Measurements from ENCODE around the gene COL8A2.
A peak's percentile ranks its signal among the peaks of the same experiment; 100 is the strongest.

Gene COL8A2

DNA sequence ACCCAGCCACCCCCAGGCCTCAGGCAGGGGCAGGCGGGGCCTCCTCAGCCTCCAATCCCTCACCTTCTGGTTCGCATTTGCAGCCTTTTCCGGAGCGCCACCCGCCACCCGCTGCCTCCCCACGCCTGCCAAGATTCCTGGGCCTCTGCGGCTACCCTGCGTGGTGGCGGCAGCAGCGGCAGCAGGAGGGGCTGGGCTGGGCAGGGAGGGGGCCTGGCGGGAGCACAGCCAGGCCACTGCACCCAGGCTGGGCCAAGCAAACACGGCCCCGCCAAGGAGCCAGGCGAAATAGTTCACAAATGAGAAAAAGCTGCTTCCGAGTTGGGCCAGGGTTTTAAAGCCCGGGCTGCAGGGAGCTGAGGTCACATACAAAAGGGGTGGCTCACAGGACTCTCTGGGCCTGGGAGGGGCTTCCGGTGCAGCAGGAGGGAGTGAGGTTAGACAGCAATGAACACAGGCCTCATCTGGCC lies 9.8 kb downstream of the COL8A2 start:
- no peak for DNase-seq (ENCODE audit: low read depth in 2 of 3, low spot score in 1 of 3)

DNA sequence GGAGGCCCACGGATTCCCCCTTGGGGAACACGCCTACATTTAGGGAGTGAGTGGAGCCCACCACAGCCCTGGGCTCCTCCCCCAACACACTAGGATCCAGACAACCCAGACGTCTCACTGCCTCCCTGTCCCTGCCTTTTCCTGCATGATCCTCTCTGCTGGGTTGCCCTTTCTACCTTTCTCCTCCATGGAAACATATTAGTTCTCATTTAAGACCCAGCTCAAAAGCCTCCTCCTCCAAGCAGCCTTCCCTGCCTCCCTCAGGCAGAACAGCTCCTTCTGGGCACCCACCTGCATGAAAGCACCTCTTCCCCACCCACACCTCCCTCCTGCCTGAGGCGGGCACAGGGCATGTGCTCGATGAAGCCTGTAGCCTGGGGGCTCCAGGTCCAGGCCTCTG lies 10.7 kb downstream of the COL8A2 start:
- no peak for DNase-seq (ENCODE audit: low read depth in 2 of 3, low spot score in 1 of 3)

DNA sequence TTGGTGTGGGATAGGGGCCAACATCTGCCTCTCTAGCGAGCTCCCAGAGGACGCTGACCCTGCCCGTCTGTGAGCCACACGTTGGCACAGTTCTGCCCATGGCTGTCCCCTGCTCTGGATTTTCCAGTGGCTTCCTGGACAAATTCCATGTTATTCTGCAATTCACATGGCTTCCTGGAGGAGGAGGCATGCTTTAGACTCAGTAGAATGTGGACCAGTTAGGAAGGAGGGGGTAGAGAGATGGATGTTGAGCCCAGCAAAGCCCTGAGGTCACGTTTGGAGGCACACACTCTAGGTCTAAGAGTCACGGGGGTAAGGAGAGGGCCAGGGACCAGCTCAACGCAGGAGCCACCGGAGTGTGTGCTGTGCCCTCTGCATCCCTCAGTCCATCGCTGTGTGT lies 12.2 kb downstream of the COL8A2 start:
- DNase-seq (ENCODE audit: low read depth in 2 of 3, low spot score in 1 of 3) = no peak

DNA sequence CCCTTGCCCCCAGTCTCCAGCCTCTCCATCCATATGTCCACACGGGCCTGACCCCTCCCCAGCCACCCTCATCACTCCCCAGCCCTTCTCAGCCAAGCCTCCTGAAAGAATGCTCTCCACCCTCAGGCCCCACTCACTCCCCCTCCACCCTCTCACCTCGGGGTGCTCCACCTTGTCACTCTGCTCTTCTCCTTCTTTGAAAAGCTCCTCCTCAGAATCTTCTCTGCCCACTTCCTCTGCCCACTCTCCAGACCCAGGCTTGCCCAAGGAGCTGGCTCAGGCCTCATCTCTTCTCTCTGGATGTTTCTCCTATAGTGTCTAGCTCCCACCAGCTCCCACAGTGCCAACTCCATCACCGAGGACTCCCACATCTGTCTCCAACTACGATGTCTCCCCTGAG lies 13.9 kb downstream of the COL8A2 start:
- no peak for DNase-seq (ENCODE audit: low read depth in 2 of 3, low spot score in 1 of 3)

DNA sequence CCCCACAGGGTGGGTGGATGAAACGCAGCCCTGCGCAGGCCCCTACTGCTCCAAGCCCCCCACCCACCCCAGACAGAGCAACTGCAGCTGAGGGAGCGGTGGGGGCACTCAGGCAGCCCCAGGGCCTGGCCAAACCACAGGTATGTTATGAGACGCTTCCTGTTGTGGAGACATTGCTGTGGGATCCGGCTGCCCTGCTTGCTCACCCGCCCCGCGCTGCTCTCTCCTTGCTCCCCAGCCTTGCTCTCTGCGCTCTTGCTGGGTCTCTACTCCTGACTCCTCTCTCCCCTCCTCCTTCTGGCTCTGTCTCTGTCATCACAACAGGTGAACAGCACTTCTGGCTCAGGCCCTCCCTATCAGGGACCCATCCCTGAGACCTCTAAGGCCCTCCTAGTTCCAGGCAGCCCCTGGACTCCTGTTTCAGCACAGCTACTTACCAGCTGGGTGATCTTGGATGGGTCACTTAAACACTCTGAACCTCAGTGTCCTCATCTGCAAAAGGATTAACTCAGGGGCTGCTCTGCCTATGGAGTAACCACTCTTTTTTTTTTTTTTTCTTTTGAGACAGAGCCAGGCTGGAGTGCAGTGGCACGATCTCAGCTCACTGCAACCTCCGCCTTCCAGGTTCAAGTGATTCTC lies 15.9 kb downstream of the COL8A2 start:
- no peak for DNase-seq (ENCODE audit: low read depth in 2 of 3, low spot score in 1 of 3)

DNA sequence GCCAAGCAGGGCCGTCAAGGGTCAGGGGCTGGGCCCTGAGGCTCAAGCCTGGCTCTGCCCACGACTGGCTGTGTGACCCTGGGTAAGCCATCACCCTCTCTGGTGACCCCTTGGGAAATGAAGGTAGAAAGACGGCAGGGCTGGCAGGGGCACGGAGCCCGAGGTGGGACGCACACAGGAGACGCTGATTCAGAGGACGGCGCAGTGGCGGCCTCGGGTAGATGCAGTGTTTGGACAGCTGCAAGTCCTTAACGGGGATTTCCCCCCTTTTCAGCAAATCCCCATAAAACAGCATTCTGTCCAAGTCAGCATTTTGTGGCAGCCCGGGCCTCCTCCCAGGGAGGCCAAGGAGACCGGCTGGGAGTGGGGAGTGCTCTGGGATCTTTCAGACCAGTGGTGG lies 16.7 kb downstream of the COL8A2 start:
- no peak for DNase-seq (ENCODE audit: low read depth in 2 of 3, low spot score in 1 of 3)

GRCh38 chr1:36107394-36107793 lies 17.6 kb downstream of the COL8A2 start:
- DNase-seq (ENCODE audit: low read depth in 2 of 3, low spot score in 1 of 3) = no peak

DNA sequence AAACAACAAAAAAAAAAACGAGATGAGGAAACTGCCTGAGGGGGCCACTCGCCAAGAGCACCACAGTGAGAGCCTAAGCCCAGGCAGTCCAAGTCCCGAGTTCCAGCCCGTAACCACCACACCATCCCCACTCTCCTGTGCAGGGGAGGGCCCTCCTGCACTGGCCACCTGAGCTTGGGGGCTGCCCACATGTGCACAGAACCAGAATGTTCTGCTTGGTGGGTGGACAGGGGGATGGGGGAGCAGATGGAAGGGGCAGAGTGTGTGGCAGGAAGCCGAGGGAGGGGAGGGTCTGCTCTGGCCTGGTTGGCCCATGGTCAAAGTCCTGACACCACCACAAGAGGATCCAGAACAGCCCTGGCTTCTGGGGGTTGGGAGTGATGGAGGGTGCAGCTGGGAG lies 18.8 kb downstream of the COL8A2 start:
- no peak for DNase-seq (ENCODE audit: low read depth in 2 of 3, low spot score in 1 of 3)

GRCh38 chr1:36101546-36101945 lies 23.5 kb downstream of the COL8A2 start:
- no peak for DNase-seq (ENCODE audit: low read depth in 2 of 3, low spot score in 1 of 3)

DNA sequence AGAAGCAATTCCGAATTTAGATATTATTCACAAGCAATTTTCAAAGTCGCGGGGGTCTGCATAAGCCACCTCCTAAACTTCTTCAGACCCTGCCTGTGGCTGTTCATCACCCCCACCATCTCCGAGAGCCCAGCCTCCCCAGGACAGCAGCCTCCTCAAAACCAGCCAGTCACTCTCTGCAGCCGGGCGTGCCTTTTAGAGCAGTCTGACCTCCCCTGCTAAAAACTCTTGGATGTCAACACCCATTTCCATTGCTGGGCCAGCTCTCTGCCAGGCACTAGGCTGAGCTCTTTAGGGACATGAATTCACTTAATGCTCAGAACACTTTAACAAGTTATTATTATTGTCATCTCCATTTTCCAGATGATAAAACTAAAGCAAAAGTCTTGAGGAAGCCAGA lies 24.6 kb downstream of the COL8A2 start:
- DNase-seq (ENCODE audit: low read depth in 2 of 3, low spot score in 1 of 3) = no peak

GRCh38 chr1:36099681-36100341 lies 25.2 kb downstream of the COL8A2 start:
- peak; percentile 56 to 71 (median 70) for DNase-seq (ENCODE audit: low read depth in 2 of 3, low spot score in 1 of 3)

DNA sequence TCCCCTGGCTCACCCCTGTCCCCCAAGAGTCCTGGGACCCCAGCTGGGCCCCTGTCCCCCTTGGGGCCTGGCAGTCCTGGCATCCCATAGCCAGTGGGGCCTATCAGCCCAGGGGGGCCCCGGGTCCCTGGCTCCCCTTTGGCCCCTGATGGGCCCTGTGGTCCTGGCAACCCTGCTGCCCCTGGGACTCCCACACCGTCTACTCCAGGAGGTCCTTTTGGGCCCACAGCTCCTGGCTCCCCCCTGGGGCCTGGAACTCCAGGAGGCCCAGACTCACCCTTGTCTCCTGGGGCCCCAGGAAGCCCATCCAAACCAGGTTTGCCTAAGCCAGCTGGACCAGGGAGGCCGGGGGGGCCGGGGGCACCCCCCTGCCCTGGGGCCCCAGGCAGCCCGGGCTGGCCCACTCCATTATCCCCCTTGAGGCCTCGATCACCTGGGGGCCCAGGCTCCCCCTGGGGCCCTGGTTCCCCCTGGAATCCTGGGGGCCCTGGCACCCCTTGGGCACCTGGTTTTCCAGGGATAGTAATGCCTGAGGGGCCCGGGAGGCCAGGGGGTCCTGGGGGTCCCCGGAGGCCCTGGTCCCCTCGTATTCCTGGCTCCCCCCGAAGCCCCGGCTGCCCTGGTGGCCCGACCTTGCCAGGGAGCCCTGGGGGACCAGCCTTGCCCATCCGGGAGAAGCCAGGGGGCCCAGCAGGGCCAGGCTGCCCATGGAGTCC lies 26.2 kb downstream of the COL8A2 start:
- no peak for DNase-seq (ENCODE audit: low read depth in 2 of 3, low spot score in 1 of 3)

GRCh38 chr1:36097693-36098585 lies 27.1 kb downstream of the COL8A2 start:
- DNase-seq (ENCODE audit: low read depth in 2 of 3, low spot score in 1 of 3) = no peak

GRCh38 chr1:36096500-36097432 lies 28.3 kb downstream of the COL8A2 start:
- DNase-seq (ENCODE audit: low read depth in 2 of 3, low spot score in 1 of 3) = no peak

DNA sequence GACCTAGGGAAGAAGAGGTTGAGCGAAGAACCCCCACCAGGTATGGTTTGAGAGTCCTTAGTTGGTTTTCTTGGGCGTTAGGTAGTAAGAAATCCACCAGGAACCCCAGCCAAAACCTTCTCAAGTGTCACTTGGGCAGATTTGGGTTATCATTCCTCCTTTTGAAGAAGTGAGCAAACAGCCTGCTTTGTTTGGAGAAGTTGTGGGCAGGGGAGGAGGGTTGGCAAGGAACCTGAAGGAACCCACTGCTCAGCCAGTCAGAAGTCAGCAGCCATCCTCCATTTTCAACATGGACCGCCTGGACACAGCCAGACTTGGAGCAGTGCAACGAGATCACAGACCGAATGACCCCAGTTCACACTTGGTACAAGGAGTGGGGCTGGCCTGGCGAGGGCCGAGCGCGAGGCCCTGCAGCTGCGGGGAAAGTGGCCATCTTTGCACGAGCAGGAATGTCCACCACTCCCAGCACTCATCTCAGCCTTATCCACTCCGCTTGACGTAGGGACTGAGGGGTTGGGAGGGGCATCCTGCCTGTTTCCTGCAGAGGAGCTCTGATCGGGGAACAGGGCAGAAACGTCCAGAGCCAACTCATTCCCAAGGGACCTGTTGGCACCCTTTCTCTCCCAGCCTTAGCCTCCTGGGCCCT lies 29.1 kb downstream of the COL8A2 start:
- DNase-seq (ENCODE audit: low read depth in 2 of 3, low spot score in 1 of 3) = no peak

DNA sequence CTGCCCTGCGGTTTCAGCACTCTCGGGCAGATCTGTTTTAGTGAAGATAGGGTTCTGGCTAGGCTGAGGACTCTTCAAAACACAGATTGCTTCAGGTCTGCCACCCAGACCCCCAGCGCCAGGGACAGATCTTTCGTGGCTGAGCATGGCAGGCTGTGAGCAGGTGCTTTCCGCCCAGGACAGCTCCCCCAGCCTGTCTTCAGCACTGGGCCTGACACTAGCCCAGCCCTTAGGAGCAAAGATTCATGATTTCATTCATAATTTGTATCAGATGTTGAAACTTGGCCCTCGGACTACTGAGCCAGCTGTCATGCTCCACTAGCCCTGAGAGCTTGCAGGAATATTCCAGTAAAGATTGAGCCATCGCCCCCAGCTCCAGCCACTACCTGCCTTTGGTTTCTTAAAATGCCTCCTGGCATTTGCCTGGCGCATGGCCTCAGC lies 30.4 kb downstream of the COL8A2 start:
- DNase-seq (ENCODE audit: low read depth in 2 of 3, low spot score in 1 of 3) = no peak

- DNase-seq (ENCODE audit: low read depth in 2 of 3, low spot score in 1 of 3) = no peak
These were observed 31.1 kb downstream of the COL8A2 start for GRCh38 chr1:36093929-36094328.

- no peak for DNase-seq (ENCODE audit: low read depth in 2 of 3, low spot score in 1 of 3)
These were observed 31.8 kb downstream of the COL8A2 start for GRCh38 chr1:36093226-36093625.

DNA sequence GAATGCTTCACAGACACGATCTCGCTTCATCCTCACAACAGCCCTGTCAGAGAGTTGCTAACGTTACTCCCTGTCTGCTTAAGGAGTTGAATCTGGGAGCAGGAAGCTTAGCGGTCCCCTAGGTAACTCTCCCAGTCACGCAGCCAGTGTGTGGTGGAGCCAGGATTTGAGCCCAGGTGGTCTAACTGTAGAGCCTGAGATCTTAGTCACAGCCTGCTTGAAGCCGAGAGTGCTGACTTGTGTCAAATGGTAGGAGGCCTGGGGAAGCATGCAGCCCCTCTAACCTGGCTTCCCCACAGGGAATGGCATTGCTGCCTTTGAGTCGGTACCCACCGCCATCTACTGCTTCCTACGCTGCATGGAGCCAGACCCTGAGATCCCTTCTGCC lies 32.2 kb downstream of the COL8A2 start:
- DNase-seq (ENCODE audit: low read depth in 2 of 3, low spot score in 1 of 3) = no peak

Data from stimulated activated CD4-positive, alpha-beta T cell treated with anti-CD3 and anti-CD28 coated beads, Interleukin-12 subunit alpha, Interleukin-12 subunit beta, amount 100 ng/mL, for 48 hours (primary cell).